DOHH2 (cell line): ENCODE results near the gene CNGB1.
"Not testable (repeated sequence)": the region's sequence is repeated elsewhere in the genome, so short reads cannot be mapped to it uniquely, and the experiment has no call there.

ENCODE experiments used
- CTCF ChIP-seq: fragments of 200-600 bp; sonication (generic); IDR thresholded peaks from one replicate; pipeline ENCODE4 v1.5.1; 2014; ENCODE audit warnings: antibody characterized with exemption, mild to moderate bottlenecking, low read depth, low read length; ENCODE audit not compliant: poor library complexity, severe bottlenecking
- EZH2phosphoT487 ChIP-seq: fragments of 200-600 bp; sonication (generic); IDR thresholded peaks from 2 replicates; pipeline ENCODE4 v1.6.1; 2017; ENCODE audit warnings: borderline replicate concordance, mild to moderate bottlenecking, antibody characterized with exemption, low read length, moderate library complexity, mixed read lengths

- TF ChIP-seq CTCF, EZH2phosphoT487: not testable (repeated sequence)
These were observed 33.8 kb upstream of the CNGB1 start for GRCh38 chr16:58004736-58005135.
